NCI-H1436 (cell line): Measurements from ENCODE around the gene DHRS12.

Source experiments
- DNase-seq: peaks from one replicate; lab custom pipeline; 2025; lab: John Stamatoyannopoulos, UW

Gene DHRS12

DNA sequence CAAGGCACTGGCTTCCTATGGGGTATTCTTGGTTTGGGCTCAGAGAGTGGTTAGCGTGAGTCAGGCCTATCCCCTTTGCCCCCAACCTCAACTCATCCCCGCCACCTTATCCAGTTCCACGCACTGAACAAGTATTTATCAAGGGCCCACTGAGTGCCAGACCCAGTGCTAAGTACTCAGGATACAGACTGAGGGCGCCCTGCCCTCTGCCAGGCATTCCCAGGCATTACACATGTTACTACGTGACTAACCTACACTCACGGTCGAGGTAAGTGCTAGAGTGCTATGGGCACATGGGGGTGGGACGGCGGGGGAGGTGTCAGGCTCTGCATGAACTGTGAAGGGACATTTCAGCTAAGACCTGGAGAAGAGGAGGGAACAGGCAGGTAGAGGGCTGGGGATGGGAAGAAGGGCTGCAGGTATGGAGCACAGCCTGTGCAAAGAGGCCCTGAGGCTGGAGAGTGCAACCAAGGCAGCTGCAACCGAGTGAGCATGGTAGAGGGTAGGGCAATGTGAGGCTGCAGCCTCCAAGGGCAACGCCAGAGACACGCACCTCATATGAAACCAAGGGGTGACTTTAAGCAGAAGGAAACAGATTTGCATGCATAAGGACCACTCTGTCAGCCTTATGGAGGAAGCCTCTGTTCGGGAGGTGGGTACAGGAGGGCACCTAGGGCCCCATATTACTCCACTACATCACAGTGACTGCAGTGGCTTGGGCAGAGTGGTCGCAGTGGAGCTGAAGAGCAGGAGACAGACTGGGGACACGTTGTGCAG is 22.5 kb downstream of the DHRS12 start:
- no peak for DNase-seq

GRCh38 chr13:51780099-51780498 is 23.9 kb downstream of the DHRS12 start:
- no peak for DNase-seq

DNA sequence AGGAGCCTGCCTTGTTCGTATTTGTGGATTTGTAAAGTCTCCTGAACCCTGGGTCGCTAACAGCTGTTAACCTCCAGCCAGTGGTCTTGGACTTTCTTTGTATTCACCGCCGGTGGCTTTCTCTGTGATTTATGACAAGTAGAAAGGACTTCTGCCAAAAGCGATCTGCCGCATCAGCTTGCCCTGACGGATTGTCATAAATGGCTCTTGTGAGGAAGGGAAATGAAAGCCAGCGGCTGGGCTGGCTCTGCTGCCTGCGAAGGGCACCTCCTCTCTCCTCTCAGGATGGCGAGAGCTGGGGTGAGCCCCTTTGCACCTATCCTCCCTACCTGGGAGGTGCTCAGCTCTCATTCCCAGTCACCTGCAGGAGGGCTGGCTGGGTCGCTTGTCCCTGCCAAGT is 25.6 kb downstream of the DHRS12 start:
- no peak for DNase-seq

GRCh38 chr13:51777921-51778320 is 26.0 kb downstream of the DHRS12 start:
- DNase-seq, result no peak

GRCh38 chr13:51776179-51776578 is 27.8 kb downstream of the DHRS12 start:
- no peak for DNase-seq

- no peak for DNase-seq
Measured at GRCh38 chr13:51773515-51773914, 30.4 kb downstream of the DHRS12 start.

DNA sequence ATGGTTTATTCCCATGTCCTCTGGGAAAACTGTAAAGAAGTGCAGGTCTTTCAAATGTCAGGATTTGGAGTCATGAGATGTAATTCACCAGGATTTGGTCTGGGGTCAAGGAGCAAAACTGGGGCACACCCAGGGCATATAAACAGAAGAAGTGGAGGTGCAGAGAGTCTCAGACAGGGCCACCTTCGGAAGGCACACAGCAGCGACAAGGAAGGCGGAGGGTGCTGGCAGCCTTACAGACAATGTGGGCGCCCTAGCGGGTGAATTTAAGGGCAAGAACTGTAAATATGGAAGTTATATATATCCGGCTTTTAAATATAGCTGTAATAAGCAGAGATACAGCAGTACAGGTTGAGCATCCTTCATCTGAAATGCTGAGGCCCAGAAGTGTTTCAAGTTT is 31.2 kb downstream of the DHRS12 start:
- DNase-seq, result no peak

GRCh38 chr13:51772105-51772455 is 31.9 kb downstream of the DHRS12 start:
- no peak for DNase-seq

- DNase-seq, result no peak
Measured at GRCh38 chr13:51771418-51772104, 32.4 kb downstream of the DHRS12 start.

GRCh38 chr13:51770681-51771417 is 33.1 kb downstream of the DHRS12 start:
- DNase-seq, result no peak

GRCh38 chr13:51770160-51770559 is 33.8 kb downstream of the DHRS12 start:
- no peak for DNase-seq

GRCh38 chr13:51769455-51770127 is 34.4 kb downstream of the DHRS12 start:
- no peak for DNase-seq

DNA sequence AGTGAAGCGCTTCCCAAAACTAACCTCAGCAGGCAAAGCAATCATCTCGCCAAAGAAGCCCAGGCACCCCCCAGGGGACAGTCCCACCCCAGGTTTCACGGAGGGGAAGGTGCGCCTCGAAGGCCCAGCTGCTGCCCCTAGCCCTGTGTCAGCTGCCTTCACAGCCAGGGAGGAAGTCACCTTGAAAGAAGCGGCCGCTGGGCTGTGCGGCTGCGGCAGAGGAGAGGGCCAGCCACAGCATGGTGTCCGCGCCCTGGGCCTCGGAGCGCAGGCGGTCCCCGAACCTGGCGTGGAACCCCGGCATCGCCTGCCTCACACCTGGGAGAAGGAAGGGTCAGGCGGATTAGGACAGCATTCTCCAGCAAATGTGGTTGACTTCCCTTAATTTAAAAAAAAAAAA is 35.0 kb downstream of the DHRS12 start:
- no peak for DNase-seq

DNA sequence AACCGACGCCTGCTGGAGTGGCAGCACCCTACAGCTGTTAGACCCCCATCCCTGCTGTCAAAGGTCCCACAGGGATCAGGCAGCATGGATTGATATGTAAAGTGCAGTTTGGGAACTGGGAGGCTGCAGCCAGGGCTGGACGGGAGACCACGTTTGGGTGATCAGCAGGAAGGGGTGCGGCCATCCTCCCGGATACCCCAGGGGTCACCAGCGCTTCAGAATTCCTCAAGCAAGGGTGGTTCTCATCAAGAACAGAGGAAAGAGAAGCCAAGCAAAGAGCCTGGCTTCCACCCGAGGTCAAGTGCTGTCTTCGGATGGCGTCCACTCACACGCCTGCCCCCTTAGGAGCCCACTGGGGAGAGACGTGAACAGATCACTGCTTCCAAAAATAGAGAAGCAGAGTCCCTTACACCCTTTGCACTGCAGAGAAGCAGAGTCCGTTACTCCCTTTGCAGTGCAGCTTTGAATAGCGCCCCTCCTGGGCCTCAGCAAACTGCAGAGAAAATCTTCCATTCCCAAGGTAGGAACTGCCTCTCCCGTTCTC is 35.5 kb downstream of the DHRS12 start:
- DNase-seq, result no peak

GRCh38 chr13:51767100-51767499 is 36.9 kb downstream of the DHRS12 start:
- DNase-seq, result no peak

DNA sequence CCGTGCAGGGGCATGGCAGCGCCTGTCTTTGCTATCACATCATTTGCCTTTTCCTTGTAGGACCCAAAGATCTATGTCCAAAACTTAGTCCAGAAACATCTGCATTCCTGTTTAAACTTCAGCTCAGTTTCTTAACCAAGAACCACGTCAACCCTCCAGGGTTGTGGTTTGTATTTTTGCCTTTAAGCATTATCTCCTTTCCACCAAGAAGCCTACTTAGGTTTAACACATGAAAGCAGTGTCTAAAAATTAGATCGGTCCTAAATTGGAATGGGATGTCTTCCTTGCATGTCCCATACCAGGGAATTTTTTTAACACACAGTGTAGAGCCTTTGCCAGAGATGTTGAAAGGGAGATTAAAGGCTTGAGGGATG is 38.8 kb downstream of the DHRS12 start:
- DNase-seq, result no peak

- no peak for DNase-seq
Measured at GRCh38 chr13:51764184-51765141, 39.5 kb downstream of the DHRS12 start.

GRCh38 chr13:51763486-51763885 is 40.5 kb downstream of the DHRS12 start:
- DNase-seq, result no peak

DNA sequence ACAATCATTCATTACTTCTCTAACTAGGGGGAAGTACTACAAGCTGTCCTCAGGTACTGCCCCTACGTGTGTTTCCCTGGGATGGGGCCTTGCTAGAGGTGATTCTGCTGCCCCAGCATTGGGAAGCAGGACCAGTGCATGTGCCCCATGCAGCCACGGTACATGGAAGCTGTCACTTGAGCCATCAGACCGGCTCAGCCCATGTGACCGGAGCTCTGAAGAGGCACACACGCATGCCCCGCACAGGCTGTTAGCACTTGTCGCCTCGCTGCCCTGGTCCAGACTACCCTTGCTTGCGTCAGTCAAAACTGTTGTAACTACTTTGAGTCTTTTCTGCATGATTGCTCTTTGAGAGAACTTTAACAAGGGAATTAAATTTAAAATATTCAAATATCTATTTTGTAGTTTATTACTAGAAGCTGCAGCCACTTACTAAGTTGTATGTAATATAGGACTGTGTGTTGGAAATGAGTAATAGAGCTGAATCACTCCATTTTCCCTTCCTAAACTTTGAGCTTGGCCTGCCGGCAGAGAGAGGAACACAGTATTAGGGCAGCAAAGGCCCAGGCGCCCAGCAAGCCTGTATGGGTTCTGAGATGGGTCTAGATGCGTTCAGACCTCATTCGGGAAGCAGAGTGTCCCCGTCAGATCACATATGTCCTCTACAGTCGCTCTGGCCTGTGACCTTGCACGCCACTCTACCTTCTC is 42.2 kb downstream of the DHRS12 start:
- DNase-seq, result no peak

- no peak for DNase-seq
Measured at GRCh38 chr13:51760592-51760991, 43.4 kb downstream of the DHRS12 start.
